GM23338 (cell line): ENCODE data around the gene ODAD2. TPM values are rescaled to one million over a fixed set of nuclear protein-coding genes. Genes with fewer than 3 reads are reported as not detected.

Experiments used
- ATAC-seq: fragments of 200-7000 bp; cut with Tn5 transposase; 3 replicates; pipeline ENCODE4 v1.9.1; 2020
- DNase-seq: peaks from one replicate; pipeline ENCODE4 v3.0.0-alpha.2; 2015; ENCODE audit warnings: low spot score
- H2AFZ ChIP-seq: fragments of 200-600 bp; sonication (generic); 2 replicates; pipeline ENCODE4 v1.8.0; 2016; ENCODE audit warnings: antibody characterized with exemption, mild to moderate bottlenecking, moderate library complexity
- H3F3A ChIP-seq: fragments of 200-600 bp; sonication (generic); replicated peaks from 2 replicates; pipeline ENCODE4 v1.8.0; 2017; ENCODE audit warnings: antibody characterized with exemption, mixed run types, low read depth
- H3K27ac ChIP-seq: fragments of 200-600 bp; sonication (generic); 2 replicates; pipeline ENCODE4 v1.6.1; 2016; ENCODE audit warnings: low read depth
- H3K27me3 ChIP-seq: fragments of 200-600 bp; sonication (generic); 2 replicates; pipeline ENCODE4 v1.8.0; 2016; ENCODE audit warnings: mild to moderate bottlenecking, mixed run types, moderate library complexity; ENCODE audit not compliant: insufficient read depth
- H3K36me3 ChIP-seq: fragments of 200-600 bp; sonication (generic); 2 replicates; pipeline ENCODE4 v1.8.0; 2016; ENCODE audit warnings: mild to moderate bottlenecking; ENCODE audit not compliant: insufficient read depth
- H3K4me1 ChIP-seq: fragments of 200-600 bp; sonication (generic); 2 replicates; pipeline ENCODE4 v1.8.0; 2016; ENCODE audit warnings: mild to moderate bottlenecking, moderate library complexity; ENCODE audit not compliant: insufficient read depth
- H3K4me2 ChIP-seq: fragments of 200-600 bp; sonication (generic); 2 replicates; pipeline ENCODE4 v1.7.1; 2017; ENCODE audit warnings: mixed run types
- H3K4me3 ChIP-seq: fragments of 200-600 bp; sonication (generic); 2 replicates; pipeline ENCODE4 v1.6.1; 2016; ENCODE audit warnings: mixed run types
- H3K79me2 ChIP-seq: fragments of 200-600 bp; sonication (generic); replicated peaks from 2 replicates; pipeline ENCODE4 v1.8.0; 2017; ENCODE audit warnings: mild to moderate bottlenecking; ENCODE audit not compliant: insufficient read depth
- H3K9me2 ChIP-seq: fragments of 200-600 bp; sonication (generic); 2 replicates; pipeline ENCODE4 v1.8.0; 2017; ENCODE audit not compliant: insufficient read depth
- H4K20me1 ChIP-seq: fragments of 200-600 bp; sonication (generic); replicated peaks from 2 replicates; pipeline ENCODE4 v1.8.0; 2017; ENCODE audit warnings: mild to moderate bottlenecking; ENCODE audit not compliant: insufficient read depth
- H3K27ac Mint-ChIP-seq: 2 replicates; pipeline ENCODE4 v1.8.0; 2020; ENCODE audit warnings: inconsistent platforms, mild to moderate bottlenecking, moderate library complexity, mixed read lengths
- H3K27me3 Mint-ChIP-seq: 3 replicates; pipeline ENCODE4 v1.8.0; 2022; ENCODE audit warnings: low read depth, mild to moderate bottlenecking, moderate library complexity, mixed read lengths, inconsistent platforms; ENCODE audit not compliant: insufficient read depth, poor library complexity
- H3K36me3 Mint-ChIP-seq: 3 replicates; pipeline ENCODE4 v1.8.0; 2021; ENCODE audit warnings: low read depth, mild to moderate bottlenecking, inconsistent platforms, moderate library complexity, mixed read lengths
- H3K4me1 Mint-ChIP-seq: 3 replicates; pipeline ENCODE4 v1.8.0; 2020; ENCODE audit warnings: mild to moderate bottlenecking, inconsistent platforms, mixed read lengths
- H3K4me3 Mint-ChIP-seq: 3 replicates; pipeline ENCODE4 v1.8.0; 2021; ENCODE audit warnings: moderate library complexity, mild to moderate bottlenecking, inconsistent platforms, mixed read lengths
- H3K9me3 Mint-ChIP-seq: 3 replicates; pipeline ENCODE4 v1.8.0; 2020; ENCODE audit warnings: moderate library complexity, mild to moderate bottlenecking, inconsistent platforms, mixed read lengths
- CREB1 ChIP-seq: fragments of 250-450 bp; sonication (Bioruptor Pico); IDR thresholded peaks from 2 replicates; pipeline ENCODE4 v1.5.0; 2020; ENCODE audit warnings: low read depth, mild to moderate bottlenecking, moderate library complexity
- NANOG ChIP-seq: IDR thresholded peaks from 2 replicates; pipeline ENCODE4 v1.6.1; 2016; ENCODE audit warnings: antibody characterized with exemption, borderline replicate concordance
- POLR2AphosphoS5 ChIP-seq: IDR thresholded peaks from 2 replicates; pipeline ENCODE4 v1.6.1; 2016; ENCODE audit warnings: antibody characterized with exemption, low read depth
- ZNF114 ChIP-seq: fragments of 250-450 bp; sonication (Bioruptor Pico); IDR thresholded peaks from 2 replicates; pipeline ENCODE4 v1.5.0; 2020; ENCODE audit warnings: mild to moderate bottlenecking, moderate library complexity
- ZNF462 ChIP-seq: fragments of 250-450 bp; sonication (Bioruptor Pico); IDR thresholded peaks from 2 replicates; pipeline ENCODE4 v1.5.0; 2020; ENCODE audit warnings: mild to moderate bottlenecking, moderate library complexity
- polyA plus RNA-seq: library from polyadenylated mRNA; unstranded; fragments of >200 nt; fragmentation: Nextera tagmentation; extraction: Ambion mirVana; gene quantifications from 2 replicates; pipeline ENCODE4 v1.2.1, GENCODE V29; 2016
- total RNA-seq: library from RNA; depleted of rRNA; stranded (reverse); fragments of >200 nt; shearing (Covaris generic); gene quantifications from 2 replicates; pipeline ENCODE4 v1.2.3, GENCODE V29; 2014

ODAD2 gene
- total and polyA plus RNA-seq, 2 experiments from 2014 or later = 2.1 to 3.4 TPM

GRCh38 chr10:27857616-27858015 is 141.3 kb downstream of the ODAD2 start (continued):
- TF ChIP-seq ZNF462 (CRISPR knock-in tag) (no peak), NANOG (no peak)

GRCh38 chr10:27844223-27844622 is 154.7 kb downstream of the ODAD2 start:
- Mint-ChIP-seq H3K9me3 (peaks cover 15% of the 10 kb centered on the region; the same call in 2 of the 3 replicates), H3K36me3 (peaks cover 3% of the 10 kb centered on the region; the same call in 2 of the 3 replicates), H3K4me3 (no peak overlapping the region), H3K27ac (no peak overlapping the region), H3K27me3 (no peaks in the 10 kb centered on the region), H3K4me1 (no peaks in the 10 kb centered on the region)
- no peaks in the 10 kb centered on the region for H3K27me3 ChIP-seq
- no peaks in the 10 kb centered on the region for H3K9me2 ChIP-seq
- no peak for ATAC-seq
- H3K27ac ChIP-seq = no peak overlapping the region
- DNase-seq = no peak
- no peak overlapping the region for H3K4me3 ChIP-seq
- H3K79me2 ChIP-seq = no peaks in the 10 kb centered on the region
- no peaks in the 10 kb centered on the region for H4K20me1 ChIP-seq
- no peaks in the 10 kb centered on the region for H3K36me3 ChIP-seq
- H2AFZ ChIP-seq = no peak overlapping the region
- TF ChIP-seq ZNF114 (CRISPR knock-in tag) (no peak), ZNF462 (CRISPR knock-in tag) (no peak), POLR2AphosphoS5 (no peak), CREB1 (CRISPR knock-in tag) (no peak)
- no peaks in the 10 kb centered on the region for H3K4me1 ChIP-seq
- H3K4me2 ChIP-seq = no peak overlapping the region
- H3F3A ChIP-seq = no peaks in the 10 kb centered on the region
